ENCODE measurements around the gene TOP1.
"Not testable (repeated sequence)": the region's sequence is repeated elsewhere in the genome, so short reads cannot be mapped to it uniquely, and the experiment has no call there.

Gene TOP1

GRCh38 chr20:41116282-41116956 lies 87.8 kb downstream of the TOP1 start:
- DNase-seq (ENCODE audit: low read depth): no peak
- no peak for TF ChIP-seq CTCF (IDR thresholded peaks at IDR 0.05; ENCODE audit: insufficient read depth, low read depth, low read length, missing control alignments)
- H3K4me3 ChIP-seq (ENCODE audit: low read depth, low read length): no peak overlapping the region

- H3K4me3 ChIP-seq (ENCODE audit: low read depth, low read length); DNase-seq (ENCODE audit: low read depth): not testable (repeated sequence)
Measured at GRCh38 chr20:41118159-41118558, 89.5 kb downstream of the TOP1 start.

GRCh38 chr20:41118632-41119031 lies 90.0 kb downstream of the TOP1 start:
- no peak for TF ChIP-seq CTCF (IDR thresholded peaks at IDR 0.05; ENCODE audit: insufficient read depth, low read depth, low read length, missing control alignments)
- no peak overlapping the region for H3K4me3 ChIP-seq (ENCODE audit: low read depth, low read length)
- no peak for DNase-seq (ENCODE audit: low read depth)

- no peak for TF ChIP-seq CTCF (IDR thresholded peaks at IDR 0.05; ENCODE audit: insufficient read depth, low read depth, low read length, missing control alignments)
- no peak for DNase-seq (ENCODE audit: low read depth)
- H3K4me3 ChIP-seq (ENCODE audit: low read depth, low read length): no peak overlapping the region
Measured at GRCh38 chr20:41119614-41120561, 91.3 kb downstream of the TOP1 start.

GRCh38 chr20:41121399-41121798 lies 92.8 kb downstream of the TOP1 start:
- TF ChIP-seq CTCF (IDR thresholded peaks at IDR 0.05; ENCODE audit: insufficient read depth, low read depth, low read length, missing control alignments): no peak

GRCh38 chr20:41123631-41124030 lies 95.0 kb downstream of the TOP1 start:
- no peak for DNase-seq (ENCODE audit: low read depth)
- TF ChIP-seq CTCF (IDR thresholded peaks at IDR 0.05; ENCODE audit: insufficient read depth, low read depth, low read length, missing control alignments): no peak
- H3K4me3 ChIP-seq (ENCODE audit: low read depth, low read length): no peak overlapping the region

More at GRCh38 chr20:41121399-41121798, 92.8 kb downstream of the TOP1 start:
- no peak overlapping the region for H3K4me3 ChIP-seq (ENCODE audit: low read depth, low read length)
- DNase-seq (ENCODE audit: low read depth): no peak

GRCh38 chr20:41124451-41125094 lies 96.0 kb downstream of the TOP1 start:
- no peak for DNase-seq (ENCODE audit: low read depth)
- TF ChIP-seq CTCF (IDR thresholded peaks at IDR 0.05; ENCODE audit: insufficient read depth, low read depth, low read length, missing control alignments): no peak
- H3K4me3 ChIP-seq (ENCODE audit: low read depth, low read length): no peak overlapping the region

Data from GM12865 (cell line).